ENCODE results near the gene RTN4R.
"Not testable (repeated sequence)": the region's sequence is repeated elsewhere in the genome, so short reads cannot be mapped to it uniquely, and the experiment has no call there.

DNA sequence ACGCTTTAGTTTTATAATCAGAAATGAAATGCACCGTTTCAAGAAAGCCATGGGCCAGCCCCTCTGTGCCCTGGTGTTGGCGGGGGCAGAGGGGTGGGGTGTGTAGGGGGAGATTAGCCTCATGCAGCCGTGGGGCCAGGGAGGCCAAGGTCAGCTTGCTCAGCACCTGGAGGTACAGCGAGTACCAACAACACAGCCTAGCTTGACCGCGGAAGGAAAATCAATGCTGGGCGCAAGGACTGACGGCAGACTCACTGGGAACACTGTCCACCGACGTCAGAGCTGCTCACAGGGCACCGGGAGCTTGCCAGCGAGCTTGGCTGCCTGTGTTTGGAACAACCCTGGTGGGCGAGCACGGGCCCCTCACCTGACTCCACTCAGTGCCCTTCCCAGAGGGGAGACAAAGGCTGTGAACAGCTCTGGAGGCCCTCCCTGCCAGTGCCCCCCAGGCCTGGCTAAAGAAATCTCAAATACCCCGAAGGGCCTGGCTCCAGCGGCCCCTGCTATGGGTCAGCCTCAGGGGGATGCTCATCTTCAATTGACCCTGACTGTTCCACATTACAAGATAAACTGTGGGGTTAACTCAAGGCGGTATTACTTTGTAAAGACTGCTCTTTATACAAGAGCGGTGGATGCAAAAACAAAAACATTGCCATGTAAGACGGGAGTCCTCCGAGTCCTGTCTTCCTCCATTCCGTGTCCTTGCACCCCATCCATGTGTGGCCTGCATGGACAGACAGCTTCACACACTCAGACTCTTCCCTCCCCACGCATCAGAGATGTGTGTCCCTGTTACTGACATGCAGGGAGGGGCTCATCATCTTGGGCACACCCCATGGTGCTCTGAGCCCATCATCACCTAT lies 21.3 kb upstream of the RTN4R start:
- not testable (repeated sequence) for TF ChIP-seq ZNF843 (tag by site-specific recombination; IDR thresholded peaks at IDR 0.05); ZSCAN16 (tag by site-specific recombination; IDR thresholded peaks at IDR 0.05); ZFP37 (tag by site-specific recombination; IDR thresholded peaks at IDR 0.05); REPIN1 (tag by site-specific recombination; IDR thresholded peaks at IDR 0.05; ENCODE audit: low read depth); BCL11A (tag by site-specific recombination; IDR thresholded peaks at IDR 0.05; ENCODE audit: low read depth); ZNF548 (tag by site-specific recombination; IDR thresholded peaks at IDR 0.05); ZNF654 (tag by site-specific recombination; IDR thresholded peaks at IDR 0.05; ENCODE audit: low read depth); ZNF140 (tag by site-specific recombination; IDR thresholded peaks at IDR 0.05); KLF9 (tag by site-specific recombination; IDR thresholded peaks at IDR 0.05; ENCODE audit: low read depth)
- TF ChIP-seq, protein P1, sequence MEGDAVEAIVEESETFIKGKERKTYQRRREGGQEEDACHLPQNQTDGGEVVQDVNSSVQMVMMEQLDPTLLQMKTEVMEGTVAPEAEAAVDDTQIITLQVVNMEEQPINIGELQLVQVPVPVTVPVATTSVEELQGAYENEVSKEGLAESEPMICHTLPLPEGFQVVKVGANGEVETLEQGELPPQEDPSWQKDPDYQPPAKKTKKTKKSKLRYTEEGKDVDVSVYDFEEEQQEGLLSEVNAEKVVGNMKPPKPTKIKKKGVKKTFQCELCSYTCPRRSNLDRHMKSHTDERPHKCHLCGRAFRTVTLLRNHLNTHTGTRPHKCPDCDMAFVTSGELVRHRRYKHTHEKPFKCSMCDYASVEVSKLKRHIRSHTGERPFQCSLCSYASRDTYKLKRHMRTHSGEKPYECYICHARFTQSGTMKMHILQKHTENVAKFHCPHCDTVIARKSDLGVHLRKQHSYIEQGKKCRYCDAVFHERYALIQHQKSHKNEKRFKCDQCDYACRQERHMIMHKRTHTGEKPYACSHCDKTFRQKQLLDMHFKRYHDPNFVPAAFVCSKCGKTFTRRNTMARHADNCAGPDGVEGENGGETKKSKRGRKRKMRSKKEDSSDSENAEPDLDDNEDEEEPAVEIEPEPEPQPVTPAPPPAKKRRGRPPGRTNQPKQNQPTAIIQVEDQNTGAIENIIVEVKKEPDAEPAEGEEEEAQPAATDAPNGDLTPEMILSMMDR (tag by site-specific recombination; IDR thresholded peaks at IDR 0.05), result not testable (repeated sequence)
- TF ChIP-seq, protein P2, sequence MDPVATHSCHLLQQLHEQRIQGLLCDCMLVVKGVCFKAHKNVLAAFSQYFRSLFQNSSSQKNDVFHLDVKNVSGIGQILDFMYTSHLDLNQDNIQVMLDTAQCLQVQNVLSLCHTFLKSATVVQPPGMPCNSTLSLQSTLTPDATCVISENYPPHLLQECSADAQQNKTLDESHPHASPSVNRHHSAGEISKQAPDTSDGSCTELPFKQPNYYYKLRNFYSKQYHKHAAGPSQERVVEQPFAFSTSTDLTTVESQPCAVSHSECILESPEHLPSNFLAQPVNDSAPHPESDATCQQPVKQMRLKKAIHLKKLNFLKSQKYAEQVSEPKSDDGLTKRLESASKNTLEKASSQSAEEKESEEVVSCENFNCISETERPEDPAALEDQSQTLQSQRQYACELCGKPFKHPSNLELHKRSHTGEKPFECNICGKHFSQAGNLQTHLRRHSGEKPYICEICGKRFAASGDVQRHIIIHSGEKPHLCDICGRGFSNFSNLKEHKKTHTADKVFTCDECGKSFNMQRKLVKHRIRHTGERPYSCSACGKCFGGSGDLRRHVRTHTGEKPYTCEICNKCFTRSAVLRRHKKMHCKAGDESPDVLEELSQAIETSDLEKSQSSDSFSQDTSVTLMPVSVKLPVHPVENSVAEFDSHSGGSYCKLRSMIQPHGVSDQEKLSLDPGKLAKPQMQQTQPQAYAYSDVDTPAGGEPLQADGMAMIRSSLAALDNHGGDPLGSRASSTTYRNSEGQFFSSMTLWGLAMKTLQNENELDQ (tag by site-specific recombination; IDR thresholded peaks at IDR 0.05; ENCODE audit: low read depth), result not testable (repeated sequence)

All from HEK293 (cell line).